ENCODE results near the gene MYPOP.

The MYPOP gene

GRCh38 chr19:45901912-45902650 lies at the start of gene MYPOP:
TSS of gene MYPOP (minus strand) at chr19:45902613. CDS start at chr19:45901773, 840 bp downstream.
- no peak for TF ChIP-seq CTCF (IDR thresholded peaks at IDR 0.05; ENCODE audit: control insufficient read depth, insufficient read depth, low read depth, low read length, missing control alignments)
- no peak for DNase-seq (ENCODE audit: low read depth)
- peak within 1 kb of the TSS; percentile 92 for H3K4me3 ChIP-seq (ENCODE audit: control insufficient read depth, low read depth, low read length)

- TF ChIP-seq CTCF (IDR thresholded peaks at IDR 0.05; ENCODE audit: control insufficient read depth, insufficient read depth, low read depth, low read length, missing control alignments): no peak
- DNase-seq (ENCODE audit: low read depth): no peak
- H3K4me3 ChIP-seq (ENCODE audit: control insufficient read depth, low read depth, low read length): no peak overlapping the region
Observed at GRCh38 chr19:45947926-45948325, 45.5 kb upstream of the MYPOP start.

- no peak for TF ChIP-seq CTCF (IDR thresholded peaks at IDR 0.05; ENCODE audit: control insufficient read depth, insufficient read depth, low read depth, low read length, missing control alignments)
- DNase-seq (ENCODE audit: low read depth): no peak
- H3K4me3 ChIP-seq (ENCODE audit: control insufficient read depth, low read depth, low read length): no peak overlapping the region; the same call in 1 of the 2 replicates
Observed at GRCh38 chr19:45940515-45940805, 38.0 kb upstream of the MYPOP start.

- TF ChIP-seq CTCF (IDR thresholded peaks at IDR 0.05; ENCODE audit: control insufficient read depth, insufficient read depth, low read depth, low read length, missing control alignments): no peak
- DNase-seq (ENCODE audit: low read depth): no peak
- no peak overlapping the region; the same call in 1 of the 2 replicates for H3K4me3 ChIP-seq (ENCODE audit: control insufficient read depth, low read depth, low read length)
Observed at GRCh38 chr19:45939792-45940514, 37.5 kb upstream of the MYPOP start.

GRCh38 chr19:45938733-45939319 lies 36.4 kb upstream of the MYPOP start:
- no peak for TF ChIP-seq CTCF (IDR thresholded peaks at IDR 0.05; ENCODE audit: control insufficient read depth, insufficient read depth, low read depth, low read length, missing control alignments)

GRCh38 chr19:45935267-45935666 lies 32.9 kb upstream of the MYPOP start:
- no peak overlapping the region for H3K4me3 ChIP-seq (ENCODE audit: control insufficient read depth, low read depth, low read length)
- no peak for DNase-seq (ENCODE audit: low read depth)
- TF ChIP-seq CTCF (IDR thresholded peaks at IDR 0.05; ENCODE audit: control insufficient read depth, insufficient read depth, low read depth, low read length, missing control alignments): no peak

More at GRCh38 chr19:45938733-45939319, 36.4 kb upstream of the MYPOP start:
- no peak for DNase-seq (ENCODE audit: low read depth)
- H3K4me3 ChIP-seq (ENCODE audit: control insufficient read depth, low read depth, low read length): no peak overlapping the region

Data from AG09309 (cell line).